HG03342 (cell line): ENCODE measurements around the gene H3-3A.
A peak's percentile ranks its signal among the peaks of the same experiment; 100 is the strongest.
"Not testable (repeated sequence)": the region's sequence is repeated elsewhere in the genome, so short reads cannot be mapped to it uniquely, and the experiment has no call there.

Source experiments
- ATAC-seq: cut with Tn5 transposase; IDR thresholded peaks from one replicate; pipeline ENCODE4 v1.9.1; 2021; ENCODE audit warnings: mild to moderate bottlenecking, moderate library complexity; ENCODE audit not compliant: unreplicated experiment

Gene H3-3A

DNA sequence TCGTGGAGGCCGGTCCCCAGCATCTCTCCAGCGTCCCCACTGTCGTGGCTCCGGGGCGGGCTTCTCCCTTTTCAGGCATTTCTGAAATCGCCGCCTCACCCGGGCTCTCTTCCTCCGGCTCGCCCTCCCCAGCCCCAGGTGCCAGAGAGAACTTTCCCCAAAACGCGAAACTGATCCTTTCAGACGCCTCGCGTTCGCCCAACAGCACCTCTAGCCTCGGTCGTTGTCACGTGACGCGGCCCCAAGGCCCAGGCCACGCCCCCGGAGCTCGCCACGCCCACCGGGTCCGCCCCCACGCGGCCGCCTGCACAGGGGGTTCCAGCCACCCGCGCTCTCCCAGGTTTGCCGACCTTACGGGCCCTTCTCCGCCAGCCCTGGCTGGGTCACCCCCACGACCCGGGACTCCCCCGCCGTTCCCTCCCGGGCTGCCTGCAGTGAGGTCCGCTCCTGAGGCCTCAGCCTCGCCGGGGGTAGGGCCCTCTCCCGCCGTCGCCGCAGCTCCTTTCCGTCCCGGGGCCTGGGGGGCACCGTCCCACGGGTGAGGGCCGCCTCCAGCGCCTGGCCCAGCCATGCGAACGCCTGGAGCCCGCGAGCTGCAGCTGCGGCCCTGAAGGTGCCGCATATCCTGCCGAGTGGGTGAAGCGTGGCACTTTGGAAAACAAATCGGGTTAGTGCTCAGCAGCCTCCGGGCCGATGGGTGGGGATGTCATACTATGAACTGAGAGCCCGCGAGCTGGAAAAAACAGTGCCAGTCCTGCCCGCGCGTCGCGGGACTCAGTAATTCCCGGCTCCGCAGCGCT, 21.0 kb downstream of the H3-3A start:
- ATAC-seq, result peak; percentile 96

DNA sequence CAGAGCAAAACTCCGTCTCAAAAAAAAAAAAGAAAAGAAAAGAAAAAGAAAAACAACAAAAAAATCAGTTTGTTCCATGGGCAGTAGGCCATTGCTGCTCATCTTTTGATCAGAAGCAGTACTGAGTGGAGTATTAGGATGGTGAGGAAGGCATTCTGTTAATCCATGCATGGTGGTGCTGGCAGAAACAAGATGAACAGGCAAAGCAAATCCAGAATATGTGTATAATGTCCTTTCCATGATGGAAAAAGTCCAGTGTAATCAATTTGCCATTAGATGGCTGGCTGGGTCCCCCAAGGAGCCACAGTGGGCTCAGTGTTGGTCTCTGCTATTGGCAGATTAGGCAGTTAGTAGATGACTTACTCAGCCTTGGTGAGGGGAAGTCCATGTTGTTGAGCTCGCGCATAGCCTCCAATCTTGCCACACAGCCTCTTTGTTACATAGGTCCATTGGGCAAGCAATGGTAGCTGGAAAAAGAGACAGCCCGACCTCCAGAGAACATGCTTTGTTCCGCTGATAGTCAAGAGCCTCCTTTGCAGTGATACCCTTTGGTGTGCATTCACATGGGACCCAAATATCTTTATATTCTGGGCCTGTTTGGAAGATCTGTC, 23.3 kb downstream of the H3-3A start:
- ATAC-seq, result no peak

DNA sequence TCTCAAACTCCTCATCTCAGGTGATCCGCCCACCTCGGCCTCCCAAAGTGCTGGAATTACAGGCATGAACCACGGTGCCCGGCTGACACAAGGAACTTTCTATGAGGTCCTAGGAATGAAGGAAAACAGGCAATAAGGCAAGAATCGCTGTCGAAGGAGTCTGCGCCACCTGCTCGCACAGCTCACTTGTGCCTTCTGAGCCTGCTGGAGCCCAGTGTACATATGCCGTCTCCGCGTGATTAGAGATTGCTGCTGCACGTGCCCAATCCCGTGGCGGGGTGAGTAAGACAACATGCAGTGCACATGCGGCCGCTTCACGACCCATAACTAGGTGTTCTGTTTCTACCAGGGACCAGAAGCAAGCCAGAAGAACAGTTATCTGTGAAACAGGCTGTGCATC, 24.3 kb downstream of the H3-3A start:
- ATAC-seq, result no peak

DNA sequence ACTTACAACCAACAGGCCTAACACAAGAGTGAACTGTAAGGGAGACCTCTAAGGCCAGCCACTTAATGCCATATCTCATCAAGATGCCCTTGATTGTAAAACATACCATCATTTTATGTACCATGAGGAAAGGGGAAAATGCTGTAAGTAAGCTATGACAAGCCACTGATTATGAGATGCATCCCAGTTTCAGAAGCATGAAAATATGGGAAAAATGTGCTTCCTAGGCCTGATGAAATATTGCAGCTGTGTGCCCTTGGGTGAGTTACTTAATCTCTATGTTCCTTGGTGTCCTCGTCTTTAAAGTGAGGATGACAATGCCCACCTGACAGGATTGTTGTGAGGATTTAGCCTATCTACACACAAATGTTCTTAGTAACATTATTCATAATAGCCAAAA, 28.9 kb downstream of the H3-3A start:
- ATAC-seq, result no peak

DNA sequence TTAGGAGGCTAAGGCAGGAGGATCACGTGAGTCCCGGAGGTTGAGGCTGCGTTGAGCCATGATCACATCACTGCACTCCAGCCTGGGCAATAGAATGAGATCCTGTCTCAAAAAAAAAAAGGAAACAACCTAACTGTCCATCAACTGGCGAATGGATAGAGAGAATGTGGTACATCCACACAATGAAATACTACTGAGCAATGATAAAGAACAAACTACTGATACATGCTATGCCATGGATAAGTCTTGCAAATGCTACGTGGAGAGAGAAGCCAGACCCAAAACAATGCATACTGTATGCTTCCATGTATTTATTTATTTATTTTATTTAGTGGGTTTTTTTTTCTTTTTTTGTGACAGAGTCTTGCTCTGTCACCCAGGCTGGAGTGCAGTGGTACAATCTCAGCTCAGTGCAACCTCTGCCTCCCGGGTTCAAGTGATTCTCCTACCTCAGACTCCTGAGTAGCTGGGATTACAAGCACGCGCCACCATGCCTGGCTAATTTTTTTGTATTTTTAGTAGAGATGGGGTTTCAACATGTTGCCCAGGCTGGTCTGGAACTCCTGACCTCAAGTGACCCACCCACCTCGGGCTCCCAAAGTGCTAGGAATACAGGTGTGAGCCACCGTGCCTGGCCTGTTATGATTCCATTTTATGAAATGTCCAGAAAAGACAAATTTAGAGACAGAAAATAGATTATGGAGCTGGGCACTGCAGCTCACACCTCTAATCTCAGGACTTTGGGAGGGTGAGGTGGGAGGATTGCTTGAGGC, 29.7 kb downstream of the H3-3A start:
- not testable (repeated sequence) for ATAC-seq

DNA sequence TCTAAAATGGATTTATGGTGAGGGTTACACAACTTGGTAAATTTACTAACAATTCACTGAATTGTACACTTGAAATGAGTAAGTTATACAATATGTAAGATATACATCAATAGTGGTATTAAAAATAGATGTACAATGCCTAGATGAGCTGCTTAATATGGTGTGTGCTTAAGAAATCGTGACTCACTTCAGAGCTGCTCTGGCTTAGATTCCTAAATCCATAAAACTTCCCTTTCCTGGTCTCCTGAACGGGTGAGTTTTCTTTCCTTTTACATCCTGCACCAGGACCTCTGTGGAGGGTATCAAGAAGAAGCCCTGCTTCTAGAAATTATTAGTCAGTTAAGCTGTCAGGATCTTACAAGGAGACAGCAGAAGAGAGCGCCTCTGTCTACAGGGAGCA, 30.4 kb downstream of the H3-3A start:
- no peak for ATAC-seq

DNA sequence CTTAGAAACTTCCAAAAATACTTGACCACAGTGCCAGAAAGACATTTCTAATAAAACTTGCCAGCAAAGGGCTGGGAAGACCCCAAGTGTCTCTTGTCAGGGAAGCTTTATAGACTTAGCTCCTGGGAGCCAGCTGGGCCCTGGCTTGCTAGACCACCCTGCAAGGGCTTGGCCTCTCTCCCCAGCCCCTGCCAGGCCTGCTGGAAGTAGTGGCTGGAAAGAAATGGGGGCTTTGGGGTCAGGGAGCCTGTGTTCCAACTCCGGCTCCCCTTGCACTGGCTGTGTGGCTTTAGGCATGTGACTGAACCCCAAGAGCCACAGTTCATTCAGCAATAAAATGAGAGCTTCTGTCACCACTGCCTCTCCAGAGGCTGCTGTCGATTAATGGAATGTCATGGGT, 31.1 kb downstream of the H3-3A start:
- ATAC-seq, result no peak

DNA sequence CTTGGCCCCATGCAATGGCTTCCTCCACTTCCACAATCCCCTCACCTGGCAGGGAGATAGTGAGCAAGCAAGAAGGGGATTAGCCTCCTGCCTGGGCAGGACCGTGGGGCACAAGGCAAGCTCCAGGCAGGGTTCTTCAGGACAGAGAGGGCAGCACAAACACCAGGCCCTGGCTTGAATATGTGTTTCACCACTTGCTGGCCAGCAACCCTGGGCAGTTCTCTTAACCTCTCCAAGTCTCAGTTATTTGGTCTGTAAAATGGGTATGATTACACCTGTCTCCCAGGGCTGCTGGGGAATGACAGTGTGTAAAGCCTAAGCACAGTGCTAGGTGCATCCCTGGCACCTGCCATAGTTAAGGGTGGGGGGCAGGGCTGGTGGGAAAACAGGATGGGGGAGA, 31.9 kb downstream of the H3-3A start:
- no peak for ATAC-seq

DNA sequence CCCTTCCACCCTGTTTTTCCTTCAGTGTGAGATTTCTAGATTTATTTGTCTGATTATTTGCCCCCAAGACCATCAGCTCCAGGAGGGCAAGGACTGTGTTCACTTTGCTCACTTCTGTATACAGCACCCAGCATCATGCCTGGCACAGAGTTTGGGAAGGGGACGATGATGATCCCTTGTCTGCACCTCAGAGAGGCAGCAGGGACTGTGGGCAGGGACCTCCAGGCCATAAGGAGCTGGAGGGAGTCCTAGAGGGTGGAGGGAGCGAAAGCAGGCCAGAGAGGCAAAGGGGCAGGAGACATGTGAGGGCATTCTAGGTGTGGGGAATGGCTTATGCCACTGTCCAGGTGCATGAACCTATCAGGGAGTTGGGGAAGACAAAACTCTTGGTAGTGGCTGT, 32.8 kb downstream of the H3-3A start:
- ATAC-seq, result no peak

DNA sequence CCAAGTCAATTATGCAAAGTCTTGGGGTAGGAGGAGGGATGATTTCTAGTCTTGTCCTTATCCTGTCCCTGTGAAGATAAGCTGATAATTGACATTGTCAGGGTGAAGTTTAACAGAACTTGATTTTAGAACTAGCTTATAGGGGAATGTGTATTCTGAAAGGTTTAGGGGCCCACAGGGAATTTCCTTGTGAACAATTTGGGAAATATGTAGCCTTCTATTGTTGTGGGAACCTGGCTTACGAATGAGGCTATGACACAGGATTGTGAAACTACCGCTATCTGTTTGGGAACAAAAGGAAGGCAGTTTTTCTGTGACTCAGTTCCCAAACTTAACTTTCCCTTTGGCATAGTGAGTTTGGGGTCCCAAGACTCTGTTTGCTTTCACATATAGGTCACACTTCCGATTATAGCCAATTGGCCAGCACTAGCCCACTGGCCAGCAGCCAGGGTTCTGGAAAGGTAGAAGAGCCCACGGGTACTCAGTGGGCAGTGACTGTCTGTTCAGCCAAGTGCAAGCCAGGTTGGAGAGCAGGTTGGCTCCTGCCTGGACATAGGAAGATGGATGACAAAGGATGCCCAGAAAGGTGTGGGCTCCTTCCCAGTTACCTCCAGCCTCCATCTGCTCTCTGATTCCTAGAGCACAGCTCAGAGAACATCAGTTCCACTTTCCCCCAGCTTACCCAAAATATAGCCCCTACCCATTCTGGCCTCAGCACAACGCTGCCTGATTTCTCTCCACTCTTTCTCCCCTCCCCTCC, 35.5 kb downstream of the H3-3A start:
- ATAC-seq, result no peak

DNA sequence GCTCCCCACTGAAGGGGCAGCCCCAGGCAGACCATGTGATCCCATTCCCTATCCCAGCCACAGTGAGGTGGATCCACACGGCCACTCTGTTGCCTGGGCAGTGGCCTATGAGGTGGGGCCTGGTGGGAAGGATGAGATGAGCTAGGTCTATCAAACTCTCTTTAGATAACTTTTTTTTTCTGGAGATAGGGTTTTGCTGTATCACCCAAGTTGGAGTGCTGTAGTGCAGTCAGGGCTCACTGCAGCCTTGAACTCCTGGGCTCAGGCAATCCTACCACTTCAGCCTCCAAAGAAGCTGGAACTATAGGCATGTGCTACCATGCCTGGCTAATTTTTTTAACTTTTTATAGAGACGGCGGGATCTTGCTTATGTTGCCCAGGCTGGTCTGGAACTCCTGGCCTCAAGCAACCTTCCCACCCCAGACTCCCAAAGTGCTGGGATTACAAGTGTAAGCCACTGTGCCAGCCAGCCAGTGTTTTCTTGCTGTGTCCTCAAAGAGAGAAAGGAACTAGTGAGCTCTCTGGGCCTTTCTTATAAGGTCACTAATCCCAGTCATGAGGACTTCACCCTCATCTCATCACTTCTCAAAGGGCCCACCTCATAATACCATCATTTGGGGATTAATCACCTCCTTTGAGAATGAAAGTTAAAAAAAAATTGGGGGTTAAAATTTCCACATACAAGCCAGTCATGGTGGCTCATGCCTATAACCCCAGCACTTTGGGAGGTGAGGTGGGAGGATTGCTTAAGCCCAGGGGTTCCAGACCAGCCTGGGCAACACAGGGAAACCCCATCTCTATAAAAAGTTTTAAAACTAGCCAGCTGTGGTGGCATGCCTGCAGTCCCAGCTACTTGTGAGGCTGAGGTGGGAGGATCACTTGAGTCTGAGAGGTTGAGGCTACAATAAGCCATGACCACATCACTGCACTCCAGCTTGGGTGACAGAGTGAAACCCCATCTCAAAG, 36.6 kb downstream of the H3-3A start:
- no peak for ATAC-seq

DNA sequence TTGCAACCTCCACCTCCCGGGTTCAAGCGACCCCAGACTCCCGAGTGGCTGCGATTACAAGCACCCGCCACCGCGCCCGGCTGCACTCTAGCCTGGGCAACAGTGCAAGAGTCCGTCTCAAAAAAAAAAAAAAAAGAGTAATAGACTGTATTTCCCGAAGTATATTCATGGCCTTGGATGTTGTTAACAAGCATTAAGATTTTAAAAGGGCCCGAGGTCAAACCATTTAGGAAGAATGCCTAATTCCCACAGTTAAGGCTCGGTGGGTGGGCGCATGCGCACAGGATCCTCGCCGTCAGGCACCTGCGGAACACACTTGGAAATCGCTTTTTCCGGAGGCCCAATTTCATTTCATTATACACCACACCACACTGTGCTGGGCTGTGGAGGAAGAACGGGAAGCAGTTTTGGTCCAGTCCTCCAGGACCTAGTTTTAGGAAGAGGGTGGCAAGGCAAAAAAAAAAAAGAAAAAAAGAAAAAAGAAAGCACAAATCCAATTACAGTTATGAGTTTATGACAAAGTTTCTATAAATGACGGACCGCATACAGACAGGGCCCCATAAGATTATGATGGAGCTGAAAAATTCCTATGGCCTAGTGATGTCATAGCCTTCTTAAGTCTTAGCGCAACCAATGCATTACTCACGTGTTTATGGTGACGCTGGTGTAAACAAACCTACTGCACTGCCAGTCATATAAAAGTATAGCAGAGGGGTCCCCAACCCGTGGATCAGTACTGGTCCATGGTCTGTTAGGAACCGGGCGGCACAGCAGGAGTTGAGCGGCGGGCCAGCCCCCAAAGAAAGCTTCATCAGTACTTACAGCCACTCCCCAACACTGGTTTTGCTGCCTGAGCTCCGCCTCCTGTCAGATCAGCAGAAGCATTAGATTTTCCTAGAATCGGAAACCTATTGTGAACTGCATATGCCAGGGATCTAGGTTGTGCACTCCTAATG, 38.2 kb downstream of the H3-3A start:
- ATAC-seq, result no peak

DNA sequence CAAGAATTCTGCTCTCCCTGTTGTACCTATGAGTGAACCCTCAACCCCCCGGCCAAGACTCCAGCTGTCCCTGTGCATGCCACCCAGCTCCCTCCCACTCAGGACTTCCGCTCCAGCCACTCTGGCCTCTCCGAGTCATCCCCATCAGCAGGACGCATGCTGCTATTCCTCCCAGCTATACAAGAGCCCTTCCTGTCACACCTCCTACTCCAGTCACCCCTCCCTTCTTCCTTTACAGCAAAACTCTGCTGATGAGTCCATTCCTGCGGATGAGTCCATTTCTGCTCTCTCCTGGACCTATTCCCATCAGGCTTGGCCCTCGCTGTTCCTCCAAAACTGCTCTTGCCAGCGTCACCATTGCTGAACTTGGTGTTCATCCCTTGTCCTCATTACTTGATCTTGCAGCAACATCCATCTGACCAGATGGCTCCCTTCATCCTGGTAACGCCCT, 42.2 kb downstream of the H3-3A start:
- ATAC-seq, result no peak

DNA sequence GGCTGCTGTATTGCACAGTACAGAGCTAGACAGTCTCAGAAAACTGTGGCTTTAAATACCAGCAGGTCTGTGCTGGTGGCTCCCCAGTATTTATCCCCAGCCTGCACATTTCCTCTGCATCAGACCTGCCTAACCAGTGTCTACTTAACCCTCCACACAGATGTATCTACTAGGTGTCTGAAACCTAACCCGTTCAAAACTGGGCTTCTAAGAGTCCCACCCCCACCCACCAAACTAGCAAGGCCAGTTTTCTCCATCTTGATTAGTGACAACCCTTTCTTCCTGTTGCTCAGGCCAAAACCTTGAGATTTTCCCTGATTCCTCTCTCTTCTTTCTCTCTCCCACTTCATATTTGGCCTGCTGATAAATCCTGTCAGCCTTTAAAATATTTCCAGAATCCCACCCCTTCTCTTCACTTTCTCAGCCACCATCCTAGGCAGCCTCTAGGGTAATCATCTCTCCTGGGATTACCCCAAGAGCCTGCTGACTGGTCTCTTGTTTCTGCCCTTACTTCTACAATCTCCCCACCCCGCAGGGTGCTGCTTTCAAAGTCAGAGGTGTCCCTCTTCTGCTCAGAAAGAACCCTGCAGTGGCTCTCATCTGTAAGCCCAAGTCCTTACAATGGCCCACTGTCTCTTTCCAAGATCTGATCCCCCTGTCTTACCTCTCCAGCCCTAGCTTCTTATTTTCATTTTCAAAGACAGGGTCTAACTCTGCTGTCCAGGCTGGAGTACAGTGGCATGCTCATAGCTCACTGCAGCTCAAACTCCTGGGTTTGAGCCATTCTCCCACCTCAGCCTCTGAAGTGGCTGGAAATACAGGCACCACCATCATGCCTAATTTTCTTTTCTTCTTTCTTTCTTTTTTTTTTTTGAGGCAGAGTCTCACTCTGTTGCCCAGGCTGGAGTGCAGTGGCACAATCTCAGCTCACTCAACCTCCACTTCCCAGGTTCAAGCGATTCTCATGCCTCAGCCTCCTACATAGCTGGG, 45.2 kb downstream of the H3-3A start:
- ATAC-seq, result no peak

DNA sequence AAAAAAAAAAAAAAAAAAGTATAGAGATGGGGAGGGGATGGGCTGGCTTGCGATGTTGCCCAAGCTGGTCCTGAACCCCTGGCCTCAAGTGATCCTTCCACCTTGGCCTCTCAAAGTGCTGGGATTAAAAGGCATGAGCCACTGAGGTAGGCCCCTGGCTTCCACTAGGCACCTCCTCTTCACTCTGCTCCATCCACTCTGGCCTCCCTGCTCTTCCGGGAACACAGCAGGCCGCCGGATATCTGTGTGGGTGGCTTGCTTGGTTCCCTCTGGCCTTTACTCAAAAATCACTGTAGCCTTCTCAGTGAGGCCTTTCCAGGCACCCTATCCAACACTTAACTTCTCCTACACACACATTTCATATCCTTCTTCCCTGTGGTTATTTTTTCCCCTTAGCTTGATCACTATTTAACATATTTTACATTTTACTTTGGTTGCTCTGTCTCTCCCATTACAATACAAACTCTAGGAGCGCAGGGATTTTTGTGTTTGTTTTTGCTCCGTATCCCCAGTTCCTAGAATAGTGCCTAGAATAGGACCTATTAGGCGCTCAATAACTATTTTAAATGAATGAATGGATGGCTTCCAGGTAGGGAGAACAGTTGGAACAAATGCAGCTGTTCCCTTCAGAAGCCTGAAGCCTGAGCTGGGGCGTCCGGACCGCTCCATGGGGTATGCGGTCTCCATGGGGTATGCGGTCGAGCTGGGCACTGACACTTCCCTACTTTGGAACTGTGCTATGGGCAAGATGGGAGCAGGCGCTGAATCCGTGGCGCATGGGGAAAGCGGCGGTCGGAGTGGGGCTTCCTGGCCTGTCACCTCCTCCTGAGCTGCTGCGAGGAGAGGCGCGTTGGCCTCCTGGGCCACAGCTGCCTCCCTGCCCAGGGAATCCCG, 46.7 kb downstream of the H3-3A start:
- ATAC-seq, result no peak

DNA sequence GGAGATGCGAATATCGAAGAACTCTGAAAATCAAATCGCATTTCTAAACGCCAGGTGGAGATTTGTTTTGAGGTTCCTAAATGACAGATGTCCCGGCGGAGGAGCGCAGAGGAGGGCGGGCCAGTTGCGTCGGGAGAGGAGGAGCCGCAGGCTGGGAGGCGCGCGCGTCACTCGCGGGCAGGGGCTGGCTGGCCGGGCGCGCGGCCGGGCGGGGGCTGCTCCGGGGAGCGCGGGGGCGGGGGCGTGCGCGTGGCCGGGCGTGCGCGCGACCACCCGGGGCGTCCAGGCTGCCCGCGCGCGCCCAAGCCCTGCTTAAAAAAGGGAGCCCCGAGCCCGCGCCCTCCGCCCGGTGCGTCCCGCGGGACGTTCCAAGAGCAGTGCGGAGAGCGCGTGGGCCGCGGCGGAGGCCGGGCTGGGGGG, 47.3 kb downstream of the H3-3A start:
- peak; percentile 77 for ATAC-seq
